Measurements from ENCODE around the gene MUC5AC.

DNA sequence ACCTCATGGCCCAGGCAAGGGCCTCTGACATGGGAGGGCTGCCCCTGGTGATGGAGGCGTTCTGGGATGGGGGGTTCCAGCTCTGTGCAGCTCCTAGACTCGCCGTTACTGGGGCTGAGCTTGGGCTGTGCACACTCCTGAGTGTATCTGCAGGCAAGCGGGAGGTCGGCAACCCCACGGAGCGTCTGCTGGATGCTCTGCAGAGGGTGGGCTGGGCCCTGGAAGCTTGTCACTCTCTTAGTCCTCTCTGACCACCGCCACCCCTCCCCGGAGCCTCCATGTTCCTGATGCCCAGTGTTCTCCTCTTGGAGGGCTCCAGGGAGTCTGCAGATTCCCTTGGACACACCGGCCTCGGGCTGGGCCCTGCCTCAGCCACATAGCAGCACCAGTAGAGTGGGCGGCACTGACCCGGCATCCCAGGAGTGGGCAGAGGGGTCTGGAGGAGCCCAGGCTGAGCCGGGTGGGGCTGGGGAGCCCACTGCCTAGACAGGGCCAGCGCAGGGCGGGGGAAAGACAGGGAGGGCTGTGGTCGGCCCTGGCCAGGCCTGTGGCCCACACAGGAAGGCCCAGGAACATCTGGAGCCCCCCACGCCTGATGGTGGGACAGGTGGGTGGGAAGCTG lies 44.5 kb downstream of the MUC5AC start:
- TF ChIP-seq, protein P1, sequence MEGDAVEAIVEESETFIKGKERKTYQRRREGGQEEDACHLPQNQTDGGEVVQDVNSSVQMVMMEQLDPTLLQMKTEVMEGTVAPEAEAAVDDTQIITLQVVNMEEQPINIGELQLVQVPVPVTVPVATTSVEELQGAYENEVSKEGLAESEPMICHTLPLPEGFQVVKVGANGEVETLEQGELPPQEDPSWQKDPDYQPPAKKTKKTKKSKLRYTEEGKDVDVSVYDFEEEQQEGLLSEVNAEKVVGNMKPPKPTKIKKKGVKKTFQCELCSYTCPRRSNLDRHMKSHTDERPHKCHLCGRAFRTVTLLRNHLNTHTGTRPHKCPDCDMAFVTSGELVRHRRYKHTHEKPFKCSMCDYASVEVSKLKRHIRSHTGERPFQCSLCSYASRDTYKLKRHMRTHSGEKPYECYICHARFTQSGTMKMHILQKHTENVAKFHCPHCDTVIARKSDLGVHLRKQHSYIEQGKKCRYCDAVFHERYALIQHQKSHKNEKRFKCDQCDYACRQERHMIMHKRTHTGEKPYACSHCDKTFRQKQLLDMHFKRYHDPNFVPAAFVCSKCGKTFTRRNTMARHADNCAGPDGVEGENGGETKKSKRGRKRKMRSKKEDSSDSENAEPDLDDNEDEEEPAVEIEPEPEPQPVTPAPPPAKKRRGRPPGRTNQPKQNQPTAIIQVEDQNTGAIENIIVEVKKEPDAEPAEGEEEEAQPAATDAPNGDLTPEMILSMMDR (IDR thresholded peaks at IDR 0.05; ENCODE audit: low read depth, low read length): no peak
- TF ChIP-seq EZH2phosphoT487 (IDR thresholded peaks at IDR 0.05; ENCODE audit: low read depth): no peak
